Right ventricle myocardium inferior (tissue), 1 donor: ENCODE results near the gene SNCAIP. TPM values are rescaled to one million over a fixed set of nuclear protein-coding genes. Genes with fewer than 3 reads are reported as not detected.

Experiments
- ATAC-seq: fragments of 200-7000 bp; cut with Tn5 transposase; one replicate; pipeline ENCODE4 v1.9.1; 2020; ENCODE audit warnings: mild to moderate bottlenecking, moderate library complexity
- DNase-seq: peaks from one replicate; pipeline ENCODE4 v3.0.0; 2021; ENCODE audit errors: missing footprints
- intact Hi-C: fragments of 100-400 bp; cut with DNase I; formaldehyde crosslinking; loops from one replicate; pipeline ENCODE4 v1.11.0; 2022
- total RNA-seq: library from RNA; stranded (reverse); fragmentation: NEBNext Ultra II Directional; extraction: Animal tissue kit (Norgen Biotek cat#: 25700); gene quantifications from one replicate; pipeline ENCODE4 v1.2.1, GENCODE V29; 2021
- donor health status: DM: no; HTN: yes; CAD: no; lungs with severe emphysema.

SNCAIP gene
- total RNA-seq, 1 donor from 2014 or later = 1.7 TPM

DNA sequence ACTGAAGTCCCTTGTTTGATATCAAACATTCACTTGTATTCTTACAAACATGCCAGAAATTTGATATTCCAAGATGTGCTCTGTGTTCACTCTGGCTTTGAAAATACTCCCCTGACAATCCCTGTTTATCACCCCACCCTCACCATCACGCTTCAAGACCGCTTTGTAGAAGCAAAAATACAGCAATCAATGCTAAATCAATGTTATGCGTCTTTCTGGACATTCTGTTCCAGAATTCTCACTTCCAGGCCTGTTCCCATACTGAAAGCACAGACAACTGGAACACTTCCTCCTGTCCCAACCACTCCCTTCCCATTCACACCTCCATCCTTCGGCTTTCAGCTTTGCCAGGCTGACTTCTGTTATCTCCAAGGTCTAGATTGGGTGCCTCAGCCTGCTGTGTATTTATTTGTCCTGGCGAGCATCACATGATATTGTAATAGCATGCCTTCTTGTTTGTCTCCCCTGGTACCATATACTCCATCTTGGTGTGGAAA, 72.8 kb downstream of the SNCAIP start:
- ATAC-seq (peak; percentile 72), DNase-seq (no peak)
- intact Hi-C loops = no loop called here

DNA sequence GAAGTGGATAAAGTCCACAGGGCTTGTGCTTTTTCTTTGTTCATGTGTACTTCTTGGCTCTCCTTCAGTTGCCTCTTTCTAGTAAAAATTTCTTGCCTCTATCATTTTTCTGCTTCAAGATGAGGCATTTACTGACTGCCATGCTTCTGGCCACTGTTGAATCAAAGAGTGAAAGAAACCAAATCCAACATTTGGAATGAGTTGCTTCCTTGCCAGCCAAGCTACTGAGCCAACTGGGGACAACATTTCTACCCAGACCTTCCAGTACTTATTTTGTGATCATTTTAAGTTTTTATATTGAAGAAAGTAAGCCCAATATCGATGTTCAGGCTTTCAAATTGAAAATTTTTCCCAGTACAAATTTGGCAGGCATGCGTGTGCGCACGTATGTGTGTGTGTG, 73.2 kb downstream of the SNCAIP start:
- ATAC-seq = no peak

DNA sequence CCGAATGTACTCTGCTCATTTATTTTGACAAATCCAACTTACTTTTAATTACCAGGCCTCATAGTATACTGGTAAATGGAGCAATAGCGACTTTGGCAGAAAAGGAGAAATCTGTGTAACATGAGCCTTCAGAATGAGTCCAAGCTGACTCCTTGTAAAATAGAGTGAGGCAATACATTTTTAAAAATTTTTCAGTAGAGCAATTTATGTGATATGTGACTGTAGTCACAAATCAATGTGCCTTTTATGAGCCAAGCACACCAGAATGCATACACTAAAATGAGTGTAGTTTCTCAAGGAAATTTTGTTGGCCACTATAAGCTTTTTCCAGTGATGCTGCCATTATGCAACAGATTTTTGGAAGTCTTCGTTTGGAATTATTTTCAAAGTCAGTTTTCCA, 73.8 kb downstream of the SNCAIP start:
- intact Hi-C loops = no loop called here
- ATAC-seq = peak; percentile 69
- no peak for DNase-seq

More for the DNA sequence above, 73.2 kb downstream of the SNCAIP start:
- intact Hi-C loops = no loop called here
- DNase-seq = no peak

DNA sequence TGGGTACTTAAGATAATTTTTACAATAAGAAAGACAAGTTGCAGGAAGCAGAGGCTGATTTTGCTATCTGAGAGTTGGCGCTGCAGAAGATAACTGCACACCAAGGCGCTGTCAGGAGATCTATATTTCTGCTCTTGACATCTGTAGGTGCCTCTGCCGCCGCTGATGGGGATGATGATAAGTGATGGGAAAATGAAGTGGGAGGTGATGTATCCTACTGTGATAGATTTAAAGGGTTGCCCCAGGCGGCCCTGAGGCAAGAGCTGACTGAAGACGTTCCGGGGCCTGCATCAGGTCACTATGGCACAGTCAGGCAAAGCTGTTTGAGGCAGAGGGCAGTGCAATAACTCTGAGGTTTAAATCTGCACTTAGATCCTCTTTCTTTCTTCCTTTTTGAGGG, 78.1 kb downstream of the SNCAIP start:
- intact Hi-C loops = no loop called here
- ATAC-seq = no peak
- DNase-seq = no peak

DNA sequence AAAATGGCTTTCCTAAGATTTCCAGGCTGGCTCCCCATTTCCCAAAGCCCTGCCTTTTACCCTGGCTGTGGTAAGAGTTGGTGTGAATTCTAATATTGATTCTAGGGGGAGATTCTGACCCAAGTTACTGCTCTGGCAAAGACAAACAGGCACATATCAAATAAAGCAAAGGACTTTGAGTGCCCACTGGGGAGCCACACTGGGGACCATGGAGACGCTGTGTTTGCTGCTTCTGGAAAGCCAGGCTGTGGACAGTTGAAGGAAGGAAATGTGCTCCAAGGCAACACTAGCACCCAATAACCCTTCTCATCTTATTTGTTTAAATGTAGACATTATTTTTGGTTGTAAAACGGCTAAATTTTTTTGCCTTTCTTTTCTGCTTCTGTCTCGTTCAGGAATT, 78.7 kb downstream of the SNCAIP start:
- intact Hi-C loops = no loop called here
- DNase-seq (no peak), ATAC-seq (no peak)

DNA sequence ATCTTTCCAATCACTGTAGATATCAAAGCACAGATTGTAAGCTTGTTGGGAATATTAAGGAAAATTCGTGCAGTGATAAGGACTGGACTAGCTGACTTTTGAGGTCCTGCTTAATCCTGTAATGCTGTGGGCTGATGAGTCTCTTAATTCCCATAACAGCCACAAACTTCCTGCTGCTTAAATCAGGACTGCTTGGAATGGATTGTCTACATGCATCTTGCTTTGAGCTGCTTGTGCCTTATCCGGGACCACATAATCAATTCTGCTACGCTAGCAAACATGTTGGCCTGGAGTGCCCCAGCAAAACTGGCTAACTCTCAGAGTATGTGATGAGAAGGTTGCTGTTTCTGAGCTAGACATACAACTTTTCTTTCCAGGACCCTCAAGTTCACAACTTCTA, 79.6 kb downstream of the SNCAIP start:
- intact Hi-C loops = no loop called here
- no peak for DNase-seq
- no peak for ATAC-seq

DNA sequence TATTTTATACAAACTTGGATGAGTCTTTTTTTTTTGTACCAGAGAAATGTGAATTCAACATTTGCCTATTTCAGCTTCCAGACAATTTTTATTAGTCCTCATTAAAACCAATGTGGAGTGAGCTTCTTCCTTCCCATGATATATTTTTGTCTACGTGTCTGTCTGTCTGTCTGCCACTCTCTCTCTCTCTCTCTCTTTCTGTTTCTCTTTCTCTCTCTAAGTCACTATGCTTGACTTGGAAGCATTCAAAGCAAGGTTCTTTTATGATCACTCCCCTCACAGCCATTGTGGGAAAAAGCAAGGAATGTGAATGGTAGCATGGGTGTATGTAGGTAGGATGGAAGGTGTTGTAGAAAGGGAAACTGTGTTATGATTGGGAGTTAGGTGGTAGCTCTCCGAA, 80.2 kb downstream of the SNCAIP start:
- no peak for DNase-seq
- ATAC-seq = no peak
- intact Hi-C loops = no loop called here

DNA sequence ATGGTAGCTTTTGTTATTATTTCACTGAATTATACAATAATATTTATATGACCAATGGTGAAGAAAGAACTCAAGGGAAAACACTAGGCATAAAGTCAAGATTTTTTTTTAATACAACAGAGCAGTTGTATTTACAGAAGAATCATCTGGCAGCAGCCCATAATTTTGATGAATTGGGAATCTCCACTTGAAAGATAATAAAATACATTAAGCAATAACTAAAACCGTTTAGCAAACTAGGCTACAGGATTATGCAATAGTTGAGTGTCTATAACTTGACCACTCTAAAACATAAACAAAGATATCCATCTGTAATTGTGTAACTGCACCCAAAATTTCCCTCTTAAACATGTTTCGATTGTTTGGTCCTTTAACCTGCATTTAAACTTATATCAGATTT, 80.8 kb downstream of the SNCAIP start:
- ATAC-seq (no peak), DNase-seq (no peak)
- intact Hi-C loops = no loop called here

DNA sequence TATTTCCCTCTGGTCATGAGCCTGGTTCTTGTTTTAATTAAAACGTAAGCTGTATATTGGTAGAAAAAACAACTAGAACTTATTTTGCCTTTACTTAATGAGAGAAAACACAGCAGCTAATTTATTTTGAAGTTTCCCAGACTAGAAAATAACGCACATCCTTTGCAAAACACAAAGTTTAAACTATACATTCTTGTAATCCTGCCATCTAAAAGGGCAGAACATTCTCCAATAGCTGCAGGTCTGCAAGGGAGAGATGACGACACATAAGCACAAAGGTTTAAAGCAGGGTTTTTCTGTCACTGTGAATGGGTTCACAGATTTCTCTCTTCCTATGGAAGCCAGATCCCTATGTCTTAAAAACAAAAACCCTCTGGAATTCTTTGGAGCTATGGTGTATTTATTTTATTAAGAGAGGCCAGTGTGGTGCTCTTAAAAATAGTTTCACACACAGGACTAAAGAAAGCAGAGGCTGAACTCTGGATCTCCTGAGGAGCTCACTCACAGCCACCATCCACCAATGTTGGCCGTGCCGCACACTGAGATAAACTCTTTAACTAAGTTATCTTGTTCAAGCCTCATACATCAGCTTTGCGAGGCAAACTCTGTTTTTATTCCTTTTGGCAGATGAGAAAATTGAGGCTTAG, 82.4 kb downstream of the SNCAIP start:
- intact Hi-C loops = no loop called here
- no peak for ATAC-seq
- DNase-seq = no peak

DNA sequence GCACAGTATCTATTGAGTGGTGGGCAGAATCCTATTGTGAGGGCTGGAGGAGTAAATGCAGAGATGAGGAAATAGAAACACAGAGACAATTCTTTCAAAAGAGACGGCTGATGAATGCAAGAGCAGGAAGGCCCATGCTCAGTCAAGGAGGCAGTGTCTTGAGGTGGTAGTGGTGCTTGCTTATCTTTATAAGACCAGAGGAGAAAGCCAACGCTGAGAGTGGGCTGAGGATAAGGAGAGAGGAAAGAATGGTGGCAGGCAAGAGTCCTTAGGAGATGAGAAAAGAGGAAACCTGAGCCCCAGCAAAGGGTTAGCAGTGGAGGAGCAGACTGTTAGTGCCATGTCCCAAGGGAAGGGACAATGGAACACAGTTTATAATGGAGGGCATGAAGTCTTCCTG, 86.0 kb downstream of the SNCAIP start:
- intact Hi-C loops = no loop called here
- ATAC-seq = no peak
- DNase-seq = no peak

DNA sequence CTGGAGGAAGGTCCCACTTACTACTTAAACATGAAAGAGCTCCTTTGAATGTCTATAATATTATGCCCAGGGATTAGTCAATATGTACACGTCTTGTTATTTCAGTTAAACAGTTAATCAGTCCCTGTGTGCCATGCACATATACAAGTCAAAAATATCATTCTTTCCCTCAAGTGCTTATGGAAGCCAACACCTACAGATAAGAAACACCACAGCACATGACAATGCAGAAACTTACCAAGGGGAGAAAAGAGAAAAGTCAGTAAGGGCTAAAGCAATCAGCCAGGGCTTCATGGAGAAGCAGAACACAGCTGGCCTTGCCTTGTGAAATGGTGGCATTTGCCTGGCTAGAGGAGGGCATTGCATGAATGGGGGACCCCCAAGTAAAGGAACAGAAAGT, 88.3 kb downstream of the SNCAIP start:
- ATAC-seq = no peak
- intact Hi-C loops = no loop called here
- no peak for DNase-seq

DNA sequence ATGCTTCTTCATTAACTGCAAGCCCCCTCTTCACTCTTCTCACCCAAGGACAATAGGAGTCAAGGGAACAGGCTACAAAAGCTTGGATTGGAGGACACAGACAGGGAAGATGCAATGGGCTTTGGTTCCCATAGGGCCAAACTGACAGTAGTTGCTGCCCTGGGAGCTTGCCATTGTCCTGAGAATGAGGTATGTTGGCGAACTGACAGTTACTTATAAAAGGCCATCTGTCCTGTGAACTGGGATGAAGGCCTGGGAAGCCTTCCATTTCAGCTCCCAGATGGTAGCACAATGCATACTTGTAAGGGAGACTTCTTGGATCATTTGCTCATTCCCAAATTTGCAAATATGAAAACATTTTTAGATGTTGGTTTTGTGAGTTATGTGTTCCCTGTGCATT, 88.9 kb downstream of the SNCAIP start:
- DNase-seq (no peak), ATAC-seq (peak; percentile 44)
- intact Hi-C loops = no loop called here

DNA sequence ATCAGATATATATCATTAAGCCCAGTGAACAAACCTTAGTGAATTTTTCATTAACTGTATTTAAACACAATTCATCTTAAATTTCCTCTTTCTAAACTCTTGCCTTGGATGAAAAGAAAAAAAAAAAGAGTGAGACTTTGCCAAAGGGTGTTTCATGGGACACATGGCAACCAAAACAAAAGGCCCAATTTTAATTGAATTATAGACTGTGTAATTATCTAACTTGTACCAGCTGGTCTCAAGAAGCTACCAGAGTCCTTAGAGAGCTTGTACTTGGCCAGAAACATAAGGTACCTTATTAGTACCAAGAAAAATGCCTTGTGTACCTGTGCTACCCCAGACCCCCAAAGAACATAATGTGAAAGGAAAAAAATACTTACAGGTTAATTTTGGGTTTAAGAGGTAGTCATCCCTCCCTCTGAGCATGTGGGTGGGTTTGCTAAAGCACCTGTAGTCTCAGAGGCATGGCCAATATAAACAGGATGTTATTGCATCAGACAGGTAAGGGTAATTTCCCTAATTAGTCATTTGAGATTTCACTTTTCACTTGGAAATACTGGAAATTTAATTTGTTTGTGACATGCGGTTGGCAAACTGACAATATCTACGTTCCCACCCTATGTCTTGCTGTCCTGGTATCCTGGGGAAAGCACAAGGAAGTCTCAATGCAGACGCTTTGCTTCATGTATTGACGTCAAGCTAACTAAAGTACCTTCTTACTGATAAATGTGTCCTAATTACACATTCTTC, 90.1 kb downstream of the SNCAIP start:
- ATAC-seq (no peak), DNase-seq (no peak)
- intact Hi-C loops = no loop called here

DNA sequence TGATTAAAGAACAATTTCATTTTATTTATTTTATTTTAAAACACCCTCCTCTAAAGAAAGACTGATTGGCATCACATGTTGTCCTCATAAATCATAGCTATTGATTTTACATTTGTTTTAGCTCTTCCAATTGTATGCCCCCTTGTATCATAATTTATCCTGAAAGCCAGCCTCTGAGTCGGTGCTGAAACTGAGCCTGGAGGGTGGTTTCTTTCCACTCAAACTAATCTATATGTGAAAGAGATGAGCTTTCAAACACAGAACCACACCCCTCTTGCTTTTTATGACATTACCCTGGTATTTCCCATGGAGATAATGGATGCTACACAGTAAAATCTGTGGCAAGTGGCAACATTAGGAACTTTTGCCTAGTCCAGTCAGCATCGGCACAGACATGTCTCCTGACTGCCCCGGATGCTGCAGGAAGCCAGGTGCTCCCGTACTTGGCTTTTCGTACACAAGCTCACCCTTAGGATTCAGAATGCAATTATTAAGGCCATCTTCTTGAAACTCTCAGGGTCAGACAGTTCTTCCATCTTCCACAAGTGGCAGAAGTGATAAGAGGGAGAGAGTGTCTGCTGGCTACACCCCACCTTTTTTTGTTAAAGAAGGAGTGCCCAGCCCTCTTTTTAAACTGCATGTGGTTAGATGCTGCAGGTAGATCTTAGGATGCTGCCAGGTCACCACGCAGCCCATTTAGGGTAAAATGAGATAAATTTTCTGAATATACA, 91.1 kb downstream of the SNCAIP start:
- ATAC-seq (no peak), DNase-seq (no peak)
- intact Hi-C loops = no loop called here

DNA sequence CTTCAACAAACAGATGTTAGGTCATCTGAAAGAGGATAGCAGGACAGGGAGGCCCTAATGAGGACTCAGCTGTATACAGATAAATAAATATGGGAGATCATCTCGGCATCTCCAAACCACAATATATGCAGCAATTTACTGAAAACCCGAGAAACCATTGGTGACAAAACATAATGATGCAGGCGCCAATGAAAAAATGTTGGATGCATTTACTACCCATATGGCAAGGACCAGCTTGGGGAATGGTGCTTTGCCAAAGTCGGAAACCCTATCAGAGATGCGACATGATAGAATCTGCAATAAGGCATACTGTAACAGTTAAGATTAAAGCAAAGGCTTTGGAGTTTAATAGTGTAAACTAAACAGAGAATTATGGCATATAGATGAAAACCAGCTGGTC, 92.0 kb downstream of the SNCAIP start:
- ATAC-seq (no peak), DNase-seq (no peak)
- intact Hi-C loops = no loop called here

DNA sequence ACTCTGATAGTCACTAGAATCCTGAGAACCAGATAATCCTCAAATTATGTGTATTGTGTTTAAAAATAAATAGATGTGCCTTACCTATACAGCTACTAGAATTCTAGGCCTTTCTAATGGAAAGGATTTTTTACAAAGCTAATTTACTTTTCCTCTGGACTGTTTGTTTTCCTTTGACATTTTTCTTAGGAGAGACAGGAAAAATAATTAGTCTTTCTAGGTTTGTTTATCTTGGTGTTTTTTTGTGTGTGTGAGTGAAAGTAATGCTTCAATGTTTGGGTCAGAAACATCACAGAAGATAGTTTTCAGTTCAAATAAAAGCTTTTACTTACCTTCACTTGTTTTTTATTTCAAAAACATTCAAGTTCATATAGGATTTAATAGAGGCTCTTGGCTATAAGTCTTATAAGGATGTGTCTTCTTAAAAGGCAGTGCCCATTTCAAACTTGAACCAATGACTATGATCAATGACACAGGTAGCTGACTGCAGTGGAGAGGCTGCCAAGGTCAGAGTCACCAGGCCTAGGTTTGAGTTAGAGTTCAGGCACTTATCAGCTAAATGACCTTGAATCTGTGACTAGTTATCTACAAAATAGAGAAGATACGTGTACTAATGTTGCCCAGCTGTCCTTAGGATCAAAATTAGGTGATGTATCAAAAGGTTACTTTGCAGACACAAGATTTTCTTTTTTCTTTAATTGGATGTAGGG, 92.8 kb downstream of the SNCAIP start:
- DNase-seq = no peak
- intact Hi-C loops = no loop called here
- ATAC-seq = no peak

DNA sequence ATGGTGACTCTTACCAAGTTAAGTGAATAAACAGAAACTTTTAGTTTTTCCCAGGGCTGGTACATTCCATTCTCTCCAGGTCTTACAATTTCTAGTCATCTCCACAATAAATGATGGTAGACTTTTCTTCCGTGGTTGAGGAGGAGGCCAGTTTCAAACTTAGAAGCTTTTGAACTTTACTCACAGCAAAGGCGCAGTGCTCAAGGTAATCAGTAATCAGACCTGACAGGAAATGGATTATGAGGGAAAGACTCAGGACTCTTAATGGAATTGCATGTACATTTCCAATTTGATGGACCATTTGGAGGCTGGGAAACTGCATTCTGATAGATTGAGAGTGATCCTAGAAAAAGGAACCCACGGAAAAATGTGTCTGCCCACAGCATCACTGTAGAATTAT, 93.7 kb downstream of the SNCAIP start:
- DNase-seq (no peak), ATAC-seq (no peak)
- intact Hi-C loops = no loop called here

DNA sequence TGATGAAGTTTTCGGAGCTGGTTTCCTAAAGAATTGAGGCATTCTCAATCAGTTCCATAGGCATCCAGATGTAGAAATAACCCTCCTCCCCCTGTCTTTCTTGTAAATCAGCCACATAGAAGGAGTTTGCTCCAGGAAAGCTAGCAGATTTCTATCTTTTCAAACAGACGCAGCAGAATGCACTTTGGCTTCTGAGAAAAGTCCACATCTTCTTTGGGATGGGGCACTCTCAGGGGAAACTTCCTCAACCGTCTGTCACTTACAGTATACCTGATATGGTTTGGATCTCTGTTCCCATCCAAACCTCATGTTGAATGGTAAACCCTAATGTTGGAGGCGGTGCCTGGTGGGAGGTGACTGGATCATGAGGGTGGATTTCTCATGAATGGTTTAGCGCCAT, 94.1 kb downstream of the SNCAIP start:
- DNase-seq (no peak), ATAC-seq (no peak)
- intact Hi-C loops = no loop called here

DNA sequence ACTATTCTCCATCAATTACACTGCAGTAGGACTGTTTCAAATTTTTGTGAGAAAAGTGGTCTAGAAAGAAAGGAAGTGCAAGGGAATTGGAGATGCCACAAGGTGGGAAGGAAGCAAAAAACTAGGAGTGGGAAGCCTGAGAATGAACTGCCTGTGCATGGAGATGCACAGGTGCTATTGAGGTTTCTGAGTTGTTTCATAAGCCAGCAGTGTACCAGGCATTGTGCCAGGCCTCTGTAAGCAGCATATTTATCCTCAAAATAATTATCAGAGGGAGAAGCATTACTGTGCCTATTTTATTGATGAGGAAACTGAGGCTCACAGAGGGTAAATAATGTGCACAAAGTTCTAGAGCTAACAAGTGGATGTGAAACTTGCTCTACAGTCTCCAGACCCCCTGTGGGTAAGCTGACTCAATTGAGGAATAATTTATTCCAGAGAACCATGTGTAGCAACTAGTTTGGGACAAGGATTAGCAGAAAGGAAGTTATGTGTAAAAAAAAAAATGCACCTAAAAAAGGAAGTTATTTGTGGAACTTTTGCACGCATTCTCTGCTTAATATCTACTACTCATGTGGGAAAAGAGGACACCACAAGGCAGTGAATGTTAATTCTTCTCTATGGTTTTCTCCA, 96.7 kb downstream of the SNCAIP start:
- intact Hi-C loops = no loop called here
- DNase-seq = no peak
- no peak for ATAC-seq
